ENCODE data around the gene OR11L1.

Gene OR11L1, protein sequence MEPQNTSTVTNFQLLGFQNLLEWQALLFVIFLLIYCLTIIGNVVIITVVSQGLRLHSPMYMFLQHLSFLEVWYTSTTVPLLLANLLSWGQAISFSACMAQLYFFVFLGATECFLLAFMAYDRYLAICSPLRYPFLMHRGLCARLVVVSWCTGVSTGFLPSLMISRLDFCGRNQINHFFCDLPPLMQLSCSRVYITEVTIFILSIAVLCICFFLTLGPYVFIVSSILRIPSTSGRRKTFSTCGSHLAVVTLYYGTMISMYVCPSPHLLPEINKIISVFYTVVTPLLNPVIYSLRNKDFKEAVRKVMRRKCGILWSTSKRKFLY

DNA sequence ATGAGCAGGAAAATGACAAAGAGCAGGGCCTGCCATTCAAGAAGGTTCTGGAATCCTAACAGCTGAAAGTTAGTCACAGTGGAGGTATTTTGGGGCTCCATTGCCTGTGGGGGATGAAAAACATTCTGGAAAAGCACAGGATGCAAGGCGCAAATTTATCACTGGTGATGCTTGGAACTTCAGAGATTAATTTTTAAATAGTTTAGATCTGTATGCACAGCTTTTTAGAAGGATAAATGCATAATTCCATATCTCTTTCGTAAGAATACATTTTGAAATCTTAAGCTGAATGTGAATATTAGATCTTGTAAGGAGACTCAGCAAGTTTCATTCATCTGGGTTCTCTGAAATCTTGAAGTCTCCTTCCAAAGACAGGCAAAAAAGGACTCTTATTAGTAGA, at the start of gene OR11L1:
Gene OR11L1 (minus strand): TSS at position 101 of the 400 bp plus-strand sequence. CDS start 0 bp downstream, at position 101.
- FAIRE-seq, result no peak

- FAIRE-seq, result no peak
Observed at GRCh38 chr1:247884797-247885413, 43.2 kb upstream of the OR11L1 start.

DNA sequence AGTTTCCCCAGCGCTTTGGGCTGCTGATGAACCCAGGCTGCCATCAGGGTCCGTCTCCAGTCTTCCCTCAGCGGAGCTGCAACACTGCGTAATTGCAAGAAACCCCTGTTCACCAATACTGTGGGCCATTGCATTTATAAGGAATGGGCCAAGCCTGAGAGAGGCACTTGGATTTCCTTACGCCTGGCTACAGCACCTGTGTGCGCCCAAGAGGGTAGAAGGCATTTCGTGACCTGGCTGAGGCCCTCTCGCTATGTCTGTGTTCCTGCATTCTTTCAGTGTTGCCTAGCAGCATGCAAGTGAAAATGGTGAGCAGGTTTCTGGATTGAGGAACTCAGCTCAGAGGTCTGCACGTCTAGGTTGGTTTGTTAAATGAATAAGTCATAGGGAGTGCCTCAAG, 41.6 kb upstream of the OR11L1 start:
- no peak for FAIRE-seq

GRCh38 chr1:247865416-247865815, 23.7 kb upstream of the OR11L1 start:
- no peak for FAIRE-seq

DNA sequence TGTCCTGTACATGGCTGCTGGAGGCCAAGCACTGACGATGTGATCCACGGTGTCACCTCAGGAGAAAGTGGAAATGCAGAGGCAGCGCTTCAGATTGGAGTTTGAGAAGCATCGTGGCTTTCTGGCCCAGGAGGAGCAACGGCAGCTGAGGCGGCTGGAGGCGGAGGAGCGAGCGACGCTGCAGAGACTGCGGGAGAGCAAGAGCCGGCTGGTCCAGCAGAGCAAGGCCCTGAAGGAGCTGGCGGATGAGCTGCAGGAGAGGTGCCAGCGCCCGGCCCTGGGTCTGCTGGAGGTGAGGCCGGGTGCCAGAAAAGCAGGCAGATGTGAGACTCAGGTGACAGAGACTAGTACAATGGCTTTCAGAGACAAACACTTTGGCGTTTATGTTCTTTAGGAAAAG, 22.9 kb upstream of the OR11L1 start:
- FAIRE-seq, result no peak

DNA sequence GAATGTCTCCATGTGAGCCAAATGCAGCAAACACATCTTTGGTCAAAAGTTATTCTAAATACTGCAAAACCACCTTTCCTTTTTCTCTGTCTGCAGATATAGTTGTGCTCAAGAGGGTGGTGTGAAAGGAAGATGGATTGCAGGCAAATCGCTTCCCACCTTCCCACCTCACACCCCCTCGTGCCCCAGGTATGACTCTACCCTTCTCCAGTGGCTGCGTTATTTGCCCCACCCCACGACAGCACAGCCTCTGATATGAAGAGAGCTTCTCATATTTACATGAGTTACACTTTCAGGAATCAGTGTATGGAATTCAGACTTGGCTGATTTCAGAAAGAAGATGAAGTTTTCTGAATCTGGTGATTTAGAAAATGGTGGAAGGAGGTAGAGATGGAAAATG, 21.1 kb upstream of the OR11L1 start:
- no peak for FAIRE-seq

DNA sequence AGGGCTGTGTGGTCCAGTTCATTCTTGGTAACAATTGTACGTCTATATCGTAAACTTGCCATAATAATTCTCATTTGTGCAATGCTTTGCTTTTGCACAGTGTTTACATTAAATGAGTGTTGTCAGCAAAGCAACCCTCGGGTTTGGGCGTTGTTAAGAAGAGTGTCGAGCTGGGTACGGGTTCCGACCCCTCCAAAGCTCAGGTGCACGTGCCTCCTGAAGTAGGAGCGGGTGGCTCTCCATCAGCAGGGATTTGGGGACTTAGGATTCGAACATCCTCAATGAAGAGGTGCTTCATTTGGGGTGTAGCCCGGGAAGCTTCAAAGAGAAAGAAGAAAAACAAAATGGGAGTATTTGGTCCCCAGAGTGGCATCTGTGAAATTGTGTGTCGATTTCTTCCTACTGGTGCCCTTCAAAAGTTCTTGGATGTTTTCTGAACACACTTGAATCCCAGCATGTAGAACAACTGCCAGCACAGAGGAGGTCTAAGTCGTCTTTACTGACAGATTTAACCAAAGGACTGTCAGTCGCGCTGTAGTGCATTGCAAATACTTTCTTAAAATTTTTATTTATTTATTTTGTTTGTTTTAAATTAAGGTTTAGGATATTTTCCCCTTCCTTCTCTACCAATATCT, 16.4 kb upstream of the OR11L1 start:
- FAIRE-seq, result no peak

DNA sequence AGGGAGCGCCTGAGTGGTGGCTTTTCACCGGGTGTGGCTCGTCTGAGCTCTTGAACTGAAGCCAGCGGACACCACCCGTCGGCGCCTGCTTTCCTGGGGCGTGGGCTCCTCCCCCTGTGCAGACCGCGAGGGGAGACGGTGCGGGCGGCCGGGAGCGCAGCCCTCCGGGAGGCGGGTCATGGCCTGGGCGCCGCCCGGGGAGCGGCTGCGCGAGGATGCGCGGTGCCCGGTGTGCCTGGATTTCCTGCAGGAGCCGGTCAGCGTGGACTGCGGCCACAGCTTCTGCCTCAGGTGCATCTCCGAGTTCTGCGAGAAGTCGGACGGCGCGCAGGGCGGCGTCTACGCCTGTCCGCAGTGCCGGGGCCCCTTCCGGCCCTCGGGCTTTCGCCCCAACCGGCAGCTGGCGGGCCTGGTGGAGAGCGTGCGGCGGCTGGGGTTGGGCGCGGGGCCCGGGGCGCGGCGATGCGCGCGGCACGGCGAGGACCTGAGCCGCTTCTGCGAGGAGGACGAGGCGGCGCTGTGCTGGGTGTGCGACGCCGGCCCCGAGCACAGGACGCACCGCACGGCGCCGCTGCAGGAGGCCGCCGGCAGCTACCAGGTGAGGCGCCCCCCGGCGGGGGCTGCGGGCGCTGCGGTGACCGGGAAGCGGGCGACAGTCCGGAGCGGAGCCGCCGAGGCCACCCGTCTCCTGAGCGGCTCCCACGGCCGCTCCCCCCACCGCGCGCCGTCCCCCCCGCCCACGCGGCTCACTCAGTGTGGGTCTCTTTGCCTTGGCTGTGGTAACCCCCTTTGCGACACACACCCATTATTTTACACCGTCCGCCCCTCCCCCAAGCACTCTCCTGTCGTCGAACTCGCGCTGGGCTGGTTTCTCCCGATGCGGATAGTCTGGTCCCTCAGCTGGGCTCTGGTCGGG, 15.6 kb upstream of the OR11L1 start, which contains the start of gene TRIM58:
Gene TRIM58 (plus strand): TSS at position 119 of the 916 bp plus-strand sequence. CDS start 60 bp downstream, at position 179.
- no peak for FAIRE-seq

GRCh38 chr1:247855911-247856310, 14.2 kb upstream of the OR11L1 start:
- no peak for FAIRE-seq

DNA sequence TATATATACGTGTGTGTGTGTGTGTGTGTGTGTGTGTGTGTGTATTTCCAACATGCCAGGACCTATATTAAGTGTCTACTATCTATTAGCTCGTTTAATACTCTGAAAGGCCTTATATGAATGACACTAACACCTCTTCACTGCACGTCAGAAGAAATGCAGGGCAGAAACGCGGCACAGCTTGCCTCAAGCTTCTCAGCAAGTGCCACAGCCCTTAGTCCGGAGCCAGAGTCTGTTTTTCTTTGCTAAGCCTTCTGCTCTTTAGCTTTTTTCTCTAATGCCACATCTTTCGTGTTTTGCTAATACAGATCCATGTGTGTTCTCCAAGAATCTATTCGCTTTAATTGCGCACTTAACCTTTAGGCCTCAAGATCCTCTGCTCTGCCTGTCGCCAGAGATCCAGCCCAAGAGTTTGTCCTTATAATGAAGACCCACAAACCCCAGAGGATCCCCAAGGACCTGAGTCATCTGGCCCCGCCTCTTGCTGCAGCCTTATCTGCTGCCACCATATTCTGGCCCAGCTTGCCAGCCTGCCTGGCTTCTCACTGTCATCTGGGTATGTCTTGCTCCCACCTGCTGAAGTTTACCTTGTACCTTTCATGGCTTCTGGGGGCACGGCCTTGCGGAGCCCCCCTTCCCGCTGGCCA, 13.3 kb upstream of the OR11L1 start:
- FAIRE-seq, result no peak

- no peak for FAIRE-seq
Observed at GRCh38 chr1:247849616-247850015, 7.9 kb upstream of the OR11L1 start.

DNA sequence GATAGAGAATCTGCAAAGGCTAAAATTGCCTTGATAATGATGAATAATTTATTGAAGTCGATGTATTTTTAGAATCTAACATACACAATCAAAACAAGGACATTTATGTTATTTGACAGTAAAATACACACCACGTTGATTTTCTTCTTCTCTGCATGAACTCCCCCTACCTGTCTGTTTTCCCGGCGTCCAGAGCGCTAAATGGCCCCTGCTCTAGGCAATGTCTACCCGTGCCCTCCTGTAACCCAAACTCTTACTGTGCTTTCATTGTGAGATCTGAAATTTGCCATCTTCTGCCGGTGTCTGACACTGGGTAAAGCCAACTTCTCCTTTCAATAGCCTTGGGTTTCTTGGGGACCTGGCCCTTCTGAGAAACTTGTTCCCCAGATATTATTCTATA, 6.7 kb upstream of the OR11L1 start:
- FAIRE-seq, result no peak

GRCh38 chr1:247845693-247846017, 4.0 kb upstream of the OR11L1 start:
- FAIRE-seq, result no peak

- FAIRE-seq, result no peak
Observed at GRCh38 chr1:247845011-247845692, 3.5 kb upstream of the OR11L1 start.

- FAIRE-seq, result no peak
Observed at GRCh38 chr1:247843411-247843810, 1.7 kb upstream of the OR11L1 start.

- FAIRE-seq, result no peak
Observed at GRCh38 chr1:247840818-247841217, 878 bp downstream of the OR11L1 start.

DNA sequence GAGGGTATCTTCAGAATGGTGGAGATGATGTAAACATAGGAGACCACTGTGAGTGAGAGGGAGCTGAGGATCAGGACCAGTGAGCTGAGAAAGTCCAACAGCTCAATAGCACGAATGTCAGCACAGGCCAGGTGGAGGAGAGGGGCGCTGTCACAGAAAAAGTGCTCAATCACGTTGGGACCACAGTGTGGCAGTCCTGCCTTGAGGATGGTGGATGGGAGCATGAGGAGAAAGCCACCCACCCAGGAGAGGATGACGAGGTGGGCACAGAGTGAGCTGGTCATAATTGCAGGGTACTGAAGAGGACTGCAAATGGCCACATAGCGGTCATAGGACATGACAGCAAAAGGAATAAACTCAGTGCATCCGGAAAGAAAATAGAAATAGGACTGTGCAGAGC, 8.1 kb downstream of the OR11L1 start:
- FAIRE-seq, result no peak

- FAIRE-seq, result no peak
Observed at GRCh38 chr1:247829656-247830055, 12.0 kb downstream of the OR11L1 start.

DNA sequence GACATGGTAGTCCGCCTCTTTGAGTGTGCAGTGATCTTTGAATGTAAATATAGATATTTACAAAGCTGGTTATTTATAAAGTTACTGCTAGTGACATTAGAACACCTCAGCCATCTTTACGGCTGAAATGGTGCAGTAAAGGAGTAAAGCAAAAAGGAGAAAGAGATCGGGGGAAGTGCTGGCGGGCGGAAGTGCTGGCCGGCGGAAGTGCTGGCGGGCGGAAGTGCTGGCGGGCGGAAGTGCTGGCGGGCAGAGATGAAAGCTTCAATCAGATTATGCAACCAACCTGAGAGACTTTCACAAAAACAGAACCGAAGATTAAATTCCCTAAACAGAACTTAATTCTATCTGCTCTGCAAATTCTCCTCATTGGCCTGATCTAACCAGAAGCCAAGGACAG, 16.3 kb downstream of the OR11L1 start:
- no peak for FAIRE-seq

DNA sequence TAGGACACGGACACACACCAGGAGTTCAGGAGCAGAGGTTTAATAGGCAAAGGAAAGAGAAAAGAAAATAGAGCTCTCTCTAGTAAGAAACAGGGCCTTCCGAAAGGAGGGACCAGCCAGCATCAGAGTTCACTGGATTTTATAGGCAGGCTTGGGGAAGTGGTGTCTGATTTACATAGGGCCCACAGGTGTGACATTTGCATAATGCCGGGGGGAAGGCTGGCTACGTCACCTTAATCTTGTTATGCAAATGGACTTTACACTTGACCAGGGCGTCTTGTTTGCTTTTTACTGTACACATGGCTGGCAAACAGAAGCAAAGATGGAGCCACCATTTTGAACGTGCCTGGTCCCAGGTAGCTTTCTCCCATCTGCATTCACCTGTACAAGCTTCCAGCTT, 17.7 kb downstream of the OR11L1 start, which contains the start of gene OR14A16:
Gene OR14A16 (minus strand): TSS at position 97 of the 400 bp plus-strand sequence. CDS start 8,390 bp downstream, outside the sequence.
- no peak for FAIRE-seq

GRCh38 chr1:247822060-247822459, 19.6 kb downstream of the OR11L1 start:
- no peak for FAIRE-seq

GRCh38 chr1:247812637-247813036, 29.1 kb downstream of the OR11L1 start:
- FAIRE-seq, result no peak
